Stimulated activated CD8-positive, alpha-beta memory T cell treated with anti-CD3 and anti-CD28 coated beads, Interleukin-2, amount 100 ng/mL, for 48 hours (primary cell): ENCODE results near the gene PRSS8.

Experiments used
- DNase-seq, 2 donors: peaks; one replicate each; pipeline ENCODE4 v3.0.0-alpha.2; 2020; ENCODE audit warnings: low read depth in 2 of 2

Gene PRSS8

DNA sequence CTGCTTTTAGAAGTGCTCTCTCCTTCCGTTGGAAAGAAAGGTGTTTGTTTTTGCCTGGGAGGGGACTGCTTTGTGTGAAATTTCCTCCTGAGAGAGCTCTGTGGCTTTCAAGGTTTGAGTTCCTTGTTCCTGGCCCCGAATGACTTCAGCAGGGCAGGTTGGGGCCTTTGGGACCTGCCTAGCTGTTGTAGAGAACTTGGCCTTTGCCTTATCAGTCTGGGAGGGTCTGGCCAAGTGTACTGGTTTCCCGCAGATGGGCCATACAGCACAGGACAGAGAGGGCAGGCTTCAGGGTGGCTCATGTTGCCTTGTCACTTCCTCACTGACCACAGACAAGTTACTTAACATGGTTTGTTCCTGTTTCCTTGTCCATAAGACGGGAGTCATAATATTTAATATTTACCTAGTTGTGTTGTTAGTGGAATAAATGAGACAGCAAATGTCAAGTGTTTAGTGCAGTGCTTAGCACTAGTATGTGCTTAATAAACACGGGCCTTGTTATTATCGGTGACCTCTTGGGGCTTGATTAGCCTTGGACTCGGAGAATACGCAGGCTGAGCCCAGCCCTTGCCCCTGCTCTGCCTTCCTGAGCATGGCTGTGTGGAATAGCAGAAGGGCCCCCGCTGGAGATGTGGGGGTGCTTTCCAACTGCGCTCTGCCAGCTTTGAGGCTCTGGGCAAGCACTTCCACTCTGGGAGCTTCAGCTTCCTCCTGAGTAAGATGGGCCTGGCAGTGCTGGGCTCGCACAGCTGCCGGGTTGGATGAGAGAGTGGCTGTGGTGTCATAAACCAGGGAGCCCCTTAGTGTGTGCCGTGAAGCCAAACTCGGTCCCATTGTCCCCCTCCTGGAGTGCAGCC lies 6.6 kb downstream of the PRSS8 start:
- DNase-seq: no peak

DNA sequence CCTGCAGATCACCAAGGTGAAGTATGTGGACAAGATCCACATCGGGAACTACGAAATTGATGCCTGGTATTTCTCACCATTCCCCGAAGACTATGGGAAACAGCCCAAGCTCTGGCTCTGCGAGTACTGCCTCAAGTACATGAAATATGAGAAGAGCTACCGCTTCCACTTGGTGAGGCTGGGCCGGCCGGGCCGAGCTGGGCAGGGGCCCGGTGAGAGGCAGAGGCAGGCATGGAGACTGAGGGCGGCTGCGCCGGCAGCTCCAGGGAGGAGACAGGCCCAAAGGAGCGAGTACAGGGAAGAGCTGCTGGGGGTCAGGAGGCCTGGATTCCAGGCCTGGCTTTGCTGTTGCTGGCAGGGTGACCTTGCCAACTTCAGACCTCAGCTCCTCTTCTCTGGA lies 8.3 kb downstream of the PRSS8 start:
- no peak for DNase-seq

DNA sequence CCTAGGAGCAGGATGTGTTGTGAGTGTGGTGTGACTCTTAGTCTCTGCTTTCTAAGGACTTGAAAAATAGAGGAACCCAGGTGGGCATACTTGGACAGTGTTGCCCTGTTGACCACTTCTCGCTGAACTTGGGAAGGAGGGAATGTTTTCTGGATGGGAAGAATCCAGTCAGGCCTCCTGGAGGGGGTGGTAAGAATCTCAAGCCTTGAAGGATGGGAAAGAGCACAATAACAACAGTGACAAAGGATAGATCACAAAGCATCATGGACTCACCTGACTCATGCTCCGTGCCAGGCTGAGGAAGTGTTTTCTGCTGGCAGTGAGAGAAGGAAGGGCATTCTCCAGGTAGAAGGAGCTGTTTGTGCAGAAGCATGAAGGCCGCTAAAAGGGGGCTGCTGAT lies 9.7 kb downstream of the PRSS8 start:
- DNase-seq: no peak

DNA sequence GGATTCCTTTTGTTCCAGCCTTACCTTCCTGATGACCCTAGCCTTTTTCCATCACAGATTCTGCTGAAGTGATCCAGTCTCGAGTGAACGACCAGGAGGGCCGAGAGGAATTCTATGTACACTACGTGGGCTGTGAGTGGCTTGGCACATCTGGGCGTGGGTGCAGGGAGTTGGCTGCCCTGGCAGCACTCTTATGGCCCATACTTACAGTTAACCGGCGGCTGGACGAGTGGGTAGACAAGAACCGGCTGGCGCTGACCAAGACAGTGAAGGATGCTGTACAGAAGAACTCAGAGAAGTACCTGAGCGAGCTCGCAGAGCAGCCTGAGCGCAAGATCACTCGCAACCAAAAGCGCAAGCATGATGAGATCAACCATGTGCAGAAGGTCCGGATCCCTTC lies 15.4 kb downstream of the PRSS8 start:
- no peak for DNase-seq

GRCh38 chr16:31118223-31119155 lies 17.0 kb downstream of the PRSS8 start:
- no peak for DNase-seq

DNA sequence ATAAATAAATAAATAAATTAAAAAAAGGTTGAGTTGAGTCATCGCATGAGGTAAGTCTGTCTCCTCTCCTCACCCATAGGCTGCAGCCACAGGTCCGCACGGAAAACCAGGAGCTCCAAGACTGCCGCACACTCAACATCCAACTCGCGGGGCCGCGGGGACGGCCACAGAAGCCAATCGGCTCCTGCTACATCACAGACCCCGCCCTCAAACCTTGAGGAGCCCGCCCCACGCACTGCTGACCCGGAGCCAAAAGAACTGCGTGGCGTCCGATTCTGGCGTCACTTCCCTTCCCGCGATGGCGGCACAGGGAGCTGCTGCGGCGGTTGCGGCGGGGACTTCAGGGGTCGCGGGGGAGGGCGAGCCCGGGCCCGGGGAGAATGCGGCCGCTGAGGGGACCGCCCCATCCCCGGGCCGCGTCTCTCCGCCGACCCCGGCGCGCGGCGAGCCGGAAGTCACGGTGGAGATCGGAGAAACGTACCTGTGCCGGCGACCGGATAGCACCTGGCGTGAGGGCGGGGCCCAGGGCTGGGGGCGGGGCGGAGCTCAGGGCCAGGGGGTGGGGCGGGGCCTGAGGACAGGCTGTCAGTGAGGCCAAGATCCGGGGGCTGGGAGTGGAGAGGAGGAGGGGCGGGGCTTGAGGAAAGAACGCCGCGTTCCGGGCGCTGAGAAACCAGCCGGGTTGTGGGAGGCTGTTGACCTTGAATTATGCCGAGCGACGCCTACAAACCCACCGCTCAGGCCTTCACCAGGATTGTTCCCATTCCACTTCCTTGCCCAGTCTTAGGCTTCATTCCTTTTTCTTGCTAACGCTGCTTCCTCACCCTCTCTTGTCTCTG lies 17.9 kb downstream of the PRSS8 start, which contains the start of gene KAT8:
Gene KAT8, plus strand, starts transcription at position 281 of the 839 bp plus-strand sequence. Its CDS starts 18 bp downstream, at position 299.
- peak; percentile 96 to 97 for DNase-seq

GRCh38 chr16:31114468-31114867 lies 21.1 kb downstream of the PRSS8 start:
- no peak for DNase-seq

- DNase-seq: no peak
Observed at GRCh38 chr16:31113121-31114120, 22.1 kb downstream of the PRSS8 start.

GRCh38 chr16:31112711-31113110 lies 22.8 kb downstream of the PRSS8 start:
- no peak for DNase-seq

DNA sequence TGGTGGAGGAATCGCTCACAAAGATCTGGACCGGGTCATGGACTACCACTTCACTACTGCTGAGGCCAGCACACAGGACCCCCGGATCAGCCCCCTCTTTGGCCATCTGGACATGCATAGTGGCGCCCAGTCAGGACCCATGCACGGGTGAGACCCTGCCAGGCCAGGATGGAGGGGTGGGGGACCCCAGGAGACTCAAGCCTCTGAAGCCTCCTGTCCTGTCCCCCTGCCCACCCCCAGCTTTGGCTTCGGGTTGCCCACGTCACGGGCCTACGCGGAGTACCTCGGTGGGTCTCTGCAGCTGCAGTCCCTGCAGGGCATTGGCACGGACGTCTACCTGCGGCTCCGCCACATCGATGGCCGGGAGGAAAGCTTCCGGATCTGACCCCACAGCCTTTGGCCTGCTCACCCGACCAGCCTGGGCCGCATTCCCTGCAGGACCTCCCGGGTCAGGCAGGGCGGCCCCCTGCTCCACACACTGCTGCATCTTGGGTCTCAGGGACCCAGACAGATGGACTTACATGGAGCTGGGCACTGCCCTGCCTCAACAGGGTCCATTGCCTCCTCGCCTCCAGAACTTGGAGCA lies 23.6 kb downstream of the PRSS8 start:
- no peak for DNase-seq

GRCh38 chr16:31110106-31111034 lies 25.2 kb downstream of the PRSS8 start:
- no peak for DNase-seq

DNA sequence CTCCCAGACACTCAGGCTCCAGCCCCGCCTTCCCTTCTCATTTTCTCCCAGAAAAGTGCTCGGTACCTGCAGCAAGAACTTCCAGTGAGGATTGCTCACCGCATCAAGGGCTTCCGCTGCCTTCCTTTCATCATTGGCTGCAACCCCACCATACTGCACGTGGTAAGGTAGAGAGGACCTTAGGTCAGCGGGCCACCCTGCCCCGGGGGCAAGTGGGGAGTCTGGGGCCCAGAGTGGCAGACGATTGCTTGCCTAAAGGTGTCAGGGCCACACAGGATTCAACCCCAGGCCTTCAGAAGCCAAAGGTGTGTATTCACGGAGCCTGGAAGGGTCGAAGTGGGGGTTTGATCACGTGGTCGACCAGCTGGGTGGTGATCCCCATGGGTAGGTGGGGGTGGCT lies 25.9 kb downstream of the PRSS8 start:
- no peak for DNase-seq

DNA sequence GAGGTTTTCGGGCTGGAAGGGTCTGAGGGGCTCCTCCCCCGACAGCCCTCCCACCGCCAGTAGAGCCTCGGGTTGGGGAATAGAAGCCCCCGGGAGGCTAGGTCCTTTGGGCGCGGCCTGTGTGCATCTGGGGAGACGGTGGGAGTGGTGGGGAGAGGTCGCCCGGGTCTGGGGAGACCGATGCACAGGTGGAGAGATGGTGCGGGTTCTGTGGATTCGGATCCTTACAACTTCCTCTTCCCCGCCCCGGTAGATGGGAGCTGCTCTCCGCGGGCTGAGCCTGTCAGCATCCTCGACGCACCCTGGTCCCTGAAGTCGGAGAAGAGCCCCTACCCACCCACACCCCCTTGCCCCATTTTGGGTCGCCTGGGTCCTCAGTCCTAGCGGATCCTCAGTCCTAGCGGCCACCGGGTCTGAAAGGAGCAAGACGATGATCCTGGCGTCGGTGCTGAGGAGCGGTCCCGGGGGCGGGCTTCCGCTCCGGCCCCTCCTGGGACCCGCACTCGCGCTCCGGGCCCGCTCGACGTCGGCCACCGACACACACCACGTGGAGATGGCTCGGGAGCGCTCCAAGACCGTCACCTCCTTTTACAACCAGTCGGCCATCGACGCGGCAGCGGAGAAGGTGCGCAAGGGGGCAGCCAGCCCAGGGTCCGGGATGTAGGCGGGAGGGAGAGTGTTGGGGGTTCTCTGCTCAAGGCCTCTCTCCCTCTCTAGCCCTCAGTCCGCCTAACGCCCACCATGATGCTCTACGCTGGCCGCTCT lies 26.6 kb downstream of the PRSS8 start:
- no peak for DNase-seq

- DNase-seq: peak; percentile 79
Observed at GRCh38 chr16:31108035-31108793, 27.3 kb downstream of the PRSS8 start, which contains the start of gene BCKDK. Gene BCKDK, plus strand, starts transcription at chr16:31108386. Its CDS starts 838 bp downstream, at chr16:31109224.

DNA sequence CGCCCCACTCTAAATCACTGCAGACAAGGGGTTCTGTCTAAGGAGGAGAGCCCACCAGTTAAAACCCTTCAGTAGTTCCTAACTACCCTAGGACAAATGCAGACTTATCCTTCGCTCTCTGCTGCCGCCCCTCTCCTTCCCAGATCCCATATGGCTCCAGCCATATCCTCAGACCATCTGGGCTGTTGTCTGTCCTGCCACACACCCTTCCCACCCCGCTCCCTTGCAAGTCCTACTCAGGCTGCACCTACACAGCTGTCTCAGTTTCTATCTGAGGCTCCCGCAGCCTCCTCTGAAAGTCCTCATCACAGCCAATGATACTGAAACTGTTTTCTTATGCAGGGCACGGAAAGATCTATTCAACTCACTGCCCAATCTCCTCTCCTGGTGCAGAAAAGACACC lies 28.1 kb downstream of the PRSS8 start:
- DNase-seq: peak in 1 of 2 donors; percentile 21

DNA sequence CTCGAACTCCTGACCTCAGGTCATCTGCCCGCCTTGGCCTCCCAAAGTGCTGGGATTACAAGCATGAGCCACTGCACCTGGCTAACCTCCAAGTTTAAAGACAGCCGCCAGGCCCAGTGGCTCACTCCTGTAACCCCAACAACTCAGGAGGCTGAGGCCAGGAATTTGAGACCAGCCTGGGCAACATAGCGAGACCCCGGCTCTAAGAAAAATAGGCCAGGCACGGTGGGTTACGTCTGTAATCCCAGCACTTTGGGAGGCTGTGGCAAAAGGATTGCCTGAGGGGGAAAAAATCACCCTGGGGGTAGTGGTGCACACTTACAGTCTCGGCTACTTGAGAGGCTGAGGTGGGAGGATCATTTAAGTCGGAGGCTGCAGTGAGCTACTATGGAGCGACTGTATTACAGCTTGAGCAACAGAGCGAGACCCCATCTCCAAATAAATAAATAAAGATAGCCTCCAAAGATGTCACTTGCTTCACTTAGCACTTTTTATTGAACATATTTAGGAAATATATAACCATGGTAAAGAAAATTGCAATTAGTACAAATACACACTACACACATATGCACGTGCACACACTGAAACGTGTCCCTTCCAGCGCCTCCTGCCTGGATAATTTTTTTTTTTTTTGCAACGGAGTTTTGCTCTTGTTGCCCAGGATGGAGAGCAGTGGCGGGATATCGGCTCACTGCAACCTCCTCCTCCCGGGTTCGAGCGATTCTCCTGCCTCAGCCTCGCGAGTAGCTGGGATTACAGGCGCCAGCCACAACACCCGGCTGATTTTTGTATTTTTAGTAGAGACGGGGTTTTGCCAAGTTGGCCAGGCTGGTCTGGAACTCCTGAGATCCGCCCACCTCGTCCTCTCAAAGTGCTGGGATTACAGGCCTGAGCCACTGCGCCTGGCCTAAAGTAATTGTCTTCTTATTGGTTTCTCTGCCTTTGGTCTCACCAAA lies 28.7 kb downstream of the PRSS8 start:
- no peak for DNase-seq
